AG04449 (cell line): Measurements from ENCODE around the gene PTPN13.

Experiments used
- CTCF ChIA-PET: fragments of 350-600 bp; formaldehyde crosslinking; extraction: SDS; loops from one replicate; lab custom pipeline; 2021; ENCODE audit warnings: antibody characterized with exemption; lab: Yijun Ruan, JAX
- POLR2A ChIA-PET: fragments of 400-600, 350-600 bp; formaldehyde crosslinking; extraction: SDS; loops from one replicate; lab custom pipeline; 2020; ENCODE audit warnings: antibody characterized with exemption, inconsistent platforms; lab: Yijun Ruan, JAX
- DNase-seq: peaks from one replicate; pipeline ENCODE4 v3.0.0-alpha.2; 2010; ENCODE audit warnings: low read depth, low spot score
- H3K4me3 ChIP-seq: 2 replicates; pipeline ENCODE4 v1.5.1; 2011; ENCODE audit warnings: low read depth, mild to moderate bottlenecking, control low read depth, low read length
- TF ChIP-seq, protein P1 (sequence below): IDR thresholded peaks from one replicate; pipeline ENCODE4 v1.5.1; 2011; ENCODE audit warnings: mild to moderate bottlenecking, moderate library complexity, low read length, control low read depth, inconsistent platforms; ENCODE audit not compliant: insufficient read depth; ENCODE audit errors: missing control alignments

Gene PTPN13

DNA sequence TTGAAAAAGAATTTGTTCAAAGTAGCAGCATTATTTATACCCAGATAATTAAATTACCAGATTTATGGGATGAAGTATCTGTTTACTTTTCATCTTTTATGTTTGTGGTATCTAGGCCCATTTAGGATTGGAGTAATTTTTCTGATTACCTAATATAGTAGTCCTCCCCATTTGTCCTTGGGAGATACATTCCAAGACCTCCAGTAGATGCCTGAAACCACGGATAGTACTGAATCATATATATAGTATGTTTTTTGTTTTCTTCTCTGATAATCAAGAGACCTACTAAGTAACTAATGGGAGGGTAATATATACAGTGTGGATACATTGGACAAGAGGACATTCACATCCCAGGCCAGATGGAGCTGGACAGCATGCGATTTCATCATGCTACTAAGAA lies 30.7 kb upstream of the PTPN13 start:
- ChIA-PET CTCF (no interaction called here), POLR2A (no interaction called here)
- no peak overlapping the region for H3K4me3 ChIP-seq
- TF ChIP-seq, protein P1, sequence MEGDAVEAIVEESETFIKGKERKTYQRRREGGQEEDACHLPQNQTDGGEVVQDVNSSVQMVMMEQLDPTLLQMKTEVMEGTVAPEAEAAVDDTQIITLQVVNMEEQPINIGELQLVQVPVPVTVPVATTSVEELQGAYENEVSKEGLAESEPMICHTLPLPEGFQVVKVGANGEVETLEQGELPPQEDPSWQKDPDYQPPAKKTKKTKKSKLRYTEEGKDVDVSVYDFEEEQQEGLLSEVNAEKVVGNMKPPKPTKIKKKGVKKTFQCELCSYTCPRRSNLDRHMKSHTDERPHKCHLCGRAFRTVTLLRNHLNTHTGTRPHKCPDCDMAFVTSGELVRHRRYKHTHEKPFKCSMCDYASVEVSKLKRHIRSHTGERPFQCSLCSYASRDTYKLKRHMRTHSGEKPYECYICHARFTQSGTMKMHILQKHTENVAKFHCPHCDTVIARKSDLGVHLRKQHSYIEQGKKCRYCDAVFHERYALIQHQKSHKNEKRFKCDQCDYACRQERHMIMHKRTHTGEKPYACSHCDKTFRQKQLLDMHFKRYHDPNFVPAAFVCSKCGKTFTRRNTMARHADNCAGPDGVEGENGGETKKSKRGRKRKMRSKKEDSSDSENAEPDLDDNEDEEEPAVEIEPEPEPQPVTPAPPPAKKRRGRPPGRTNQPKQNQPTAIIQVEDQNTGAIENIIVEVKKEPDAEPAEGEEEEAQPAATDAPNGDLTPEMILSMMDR, result no peak
- DNase-seq, result no peak

DNA sequence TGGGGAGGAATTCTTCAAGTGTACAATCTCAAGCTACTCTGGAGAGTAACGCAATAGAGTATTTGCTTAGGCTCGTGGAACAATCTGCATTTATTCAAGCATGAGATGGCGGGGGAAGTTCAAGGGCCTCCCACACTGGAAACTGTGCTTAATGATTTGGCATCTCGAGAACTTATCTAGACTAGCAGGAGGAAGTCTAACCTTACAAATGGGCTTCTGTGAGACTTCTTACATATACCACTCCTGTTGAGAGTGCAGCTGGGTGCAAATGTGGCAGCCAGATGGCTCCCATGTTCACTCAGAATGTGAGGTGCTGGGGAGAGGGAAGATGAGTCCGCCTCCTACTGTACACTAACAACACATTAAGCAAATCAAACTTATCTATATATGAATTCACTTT lies 29.3 kb upstream of the PTPN13 start:
- CTCF ChIA-PET, result interaction anchor here (1.1 kb wide), 1 partner anchor 12 kb away, joined by 3 read pairs; no protein-coding TSS in a partner anchor
- POLR2A ChIA-PET, result no interaction called here
- TF ChIP-seq, protein P1, result no peak
- no peak for DNase-seq
- H3K4me3 ChIP-seq, result no peak overlapping the region

- POLR2A ChIA-PET, result no interaction called here
- DNase-seq, result no peak
- TF ChIP-seq, protein P1, result no peak
- CTCF ChIA-PET, result interaction anchor here (1.1 kb wide), 1 partner anchor 11 kb away, joined by 3 read pairs; no protein-coding TSS in a partner anchor
- H3K4me3 ChIP-seq, result no peak overlapping the region
Observed at GRCh38 chr4:86565651-86566050, 28.5 kb upstream of the PTPN13 start.

GRCh38 chr4:86569103-86569870 lies 24.8 kb upstream of the PTPN13 start:
- TF ChIP-seq, protein P1, result no peak
- no peak overlapping the region for H3K4me3 ChIP-seq
- POLR2A ChIA-PET, result no interaction called here
- no peak for DNase-seq
- CTCF ChIA-PET, result interaction anchor here (1.3 kb wide), 1 partner anchor 71 kb away, joined by 4 read pairs; no protein-coding TSS in a partner anchor

DNA sequence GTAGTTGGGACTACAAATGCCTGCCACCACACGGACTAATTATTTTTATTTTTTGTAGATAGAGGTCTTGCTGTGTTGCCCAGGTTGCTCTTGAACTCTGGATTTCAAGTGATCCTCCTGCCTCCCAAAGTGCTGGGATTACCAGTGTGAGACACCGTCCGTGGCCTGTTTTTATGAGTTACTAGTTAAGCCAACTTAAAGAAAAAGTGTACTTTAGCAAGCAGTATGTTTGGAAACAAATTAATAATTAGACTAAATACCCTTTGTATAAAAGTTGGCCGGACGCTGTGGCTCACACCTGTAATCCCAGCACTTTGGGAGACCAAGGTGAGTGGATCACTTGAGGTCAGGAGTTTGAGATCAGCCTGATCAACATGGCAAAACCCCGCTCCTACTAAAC lies 14.2 kb upstream of the PTPN13 start:
- no peak overlapping the region for H3K4me3 ChIP-seq
- ChIA-PET POLR2A (no interaction called here), CTCF (no interaction called here)
- TF ChIP-seq, protein P1, result no peak
- no peak for DNase-seq

- TF ChIP-seq, protein P1, result no peak
- DNase-seq, result no peak
- no peak overlapping the region for H3K4me3 ChIP-seq
- CTCF ChIA-PET, result interaction anchor here (1.4 kb wide), 2 partner anchors 11 to 84 kb away, joined by 3 to 4 read pairs; partner anchors contain the start of gene PTPN13
- POLR2A ChIA-PET, result no interaction called here
Observed at GRCh38 chr4:86582410-86582809, 11.7 kb upstream of the PTPN13 start.
